GM18951 (cell line): Measurements from ENCODE around the gene KRT24.

Source experiments
- POLR2A ChIP-seq: IDR thresholded peaks from 4 replicates; pipeline ENCODE4 v1.6.1; 2011; ENCODE audit warnings: mild to moderate bottlenecking; ENCODE audit not compliant: insufficient read length, insufficient read depth; ENCODE audit errors: extremely low read depth
- in situ Hi-C: fragments of 300-500 bp; cut with MboI; formaldehyde crosslinking; loops from one replicate; pipeline ENCODE4 v1.12.0; 2022; ENCODE audit warnings: low sequenced_read_pairs, mixed read lengths, inconsistent platforms; ENCODE audit not compliant: unreplicated experiment

The KRT24 gene

DNA sequence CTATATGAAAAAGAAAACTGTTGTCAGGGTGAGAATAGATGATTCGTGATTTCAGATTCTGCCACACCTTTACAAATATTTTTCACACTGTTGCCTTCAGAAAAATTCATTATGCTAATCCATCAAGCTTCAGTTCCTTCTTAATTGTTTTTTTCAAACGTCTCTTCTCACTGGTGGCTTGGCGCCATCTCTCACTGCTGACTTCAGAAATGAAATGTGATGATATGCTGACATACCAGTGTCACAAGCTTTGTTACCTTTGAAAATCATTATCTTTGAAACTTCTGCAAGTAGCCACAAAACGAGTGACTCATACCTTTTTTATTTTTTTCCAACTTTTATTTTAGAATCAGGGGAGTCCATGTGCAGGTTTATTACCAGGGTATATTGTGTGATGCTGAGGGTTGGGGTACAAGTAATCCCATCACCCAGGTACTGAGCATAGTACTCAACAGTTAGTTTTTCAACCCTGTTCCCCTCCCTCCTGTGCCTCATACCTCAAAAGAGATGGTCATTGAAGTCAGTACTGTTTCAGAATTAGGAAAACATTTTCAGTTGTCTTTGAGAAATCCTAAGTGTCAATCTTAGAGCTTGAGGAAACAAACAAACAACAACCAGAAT is 24.5 kb downstream of the KRT24 start:
- in situ Hi-C loops, result no loop called here
- no peak for TF ChIP-seq POLR2A

DNA sequence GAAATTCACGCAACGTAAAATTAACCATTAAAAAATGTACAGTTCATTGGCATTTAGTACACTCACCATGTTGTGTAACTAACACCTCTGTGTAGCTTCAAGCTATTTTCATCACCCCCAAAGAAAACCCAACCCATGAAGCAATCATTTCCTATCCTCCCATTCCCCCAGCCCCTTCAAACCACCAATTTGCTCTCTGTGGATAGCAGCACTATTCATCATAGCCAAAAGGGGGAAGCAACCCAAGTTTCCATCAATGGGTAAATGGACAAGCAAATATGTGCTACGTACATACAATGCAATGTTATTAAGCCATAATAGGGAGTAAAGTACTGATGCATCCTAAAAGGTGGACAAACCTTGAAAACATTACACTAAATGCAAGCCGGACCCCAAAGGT is 27.6 kb downstream of the KRT24 start:
- in situ Hi-C loops, result no loop called here
- TF ChIP-seq POLR2A, result no peak

DNA sequence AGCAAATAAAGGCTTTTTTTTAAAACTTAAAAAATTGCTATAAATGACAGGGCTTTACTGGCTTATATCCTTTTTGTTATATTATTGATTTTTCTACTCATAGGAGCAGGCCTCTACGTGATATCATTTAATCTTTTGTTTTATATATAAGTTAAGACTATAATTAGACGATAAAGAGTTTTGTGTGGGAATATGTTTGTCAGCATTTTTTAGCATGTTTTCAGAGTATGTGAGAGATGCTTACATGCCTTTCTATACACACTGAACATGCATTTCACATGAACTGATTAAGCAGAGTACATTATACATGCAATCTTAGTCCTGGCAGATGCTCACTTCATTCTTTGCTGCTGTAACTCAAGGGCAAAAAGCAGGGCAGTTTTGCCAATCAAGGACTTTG is 30.9 kb downstream of the KRT24 start:
- in situ Hi-C loops, result no loop called here

DNA sequence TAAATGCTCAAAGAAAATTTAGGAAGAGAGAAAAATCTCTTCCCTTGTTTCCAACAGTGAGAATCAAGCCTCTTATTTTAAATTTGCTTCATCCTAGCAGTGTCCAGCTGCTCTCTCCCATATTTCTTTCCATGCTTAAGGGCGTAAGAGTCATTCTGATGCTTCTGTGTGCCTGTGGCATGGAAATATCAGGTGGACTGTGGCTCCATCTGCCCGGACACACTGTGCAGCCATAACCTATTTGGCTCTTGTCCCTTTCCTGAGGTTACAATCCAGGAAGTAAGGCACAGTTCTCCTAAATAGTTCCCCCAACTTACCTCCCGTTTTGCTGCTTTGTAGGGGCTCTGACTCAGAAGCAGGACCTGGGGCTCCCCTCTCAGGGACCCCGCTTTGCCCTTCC is 32.3 kb downstream of the KRT24 start:
- TF ChIP-seq POLR2A, result no peak

More for the DNA sequence above, 30.9 kb downstream of the KRT24 start:
- no peak for TF ChIP-seq POLR2A

DNA sequence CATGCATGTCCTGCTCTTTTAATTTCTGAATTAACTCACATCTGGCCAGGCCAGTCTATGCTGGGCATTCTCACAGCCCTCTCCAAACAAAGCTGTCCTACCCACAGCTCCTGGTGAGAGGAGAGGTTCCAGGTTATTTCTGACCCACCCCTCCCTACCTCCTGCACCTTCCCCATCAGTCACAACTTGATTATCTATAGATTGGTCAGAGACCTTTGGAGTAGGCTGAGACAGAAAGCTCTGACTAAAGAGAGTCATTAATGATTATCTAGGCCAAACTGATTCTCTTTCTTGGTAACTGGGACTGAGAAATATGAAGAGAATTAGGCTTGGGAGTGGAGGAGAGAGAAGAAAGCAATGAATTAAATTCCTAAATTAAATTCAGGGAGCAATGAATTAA is 37.2 kb downstream of the KRT24 start:
- no peak for TF ChIP-seq POLR2A
- in situ Hi-C loops, result no loop called here

More for the DNA sequence above, 32.3 kb downstream of the KRT24 start:
- in situ Hi-C loops, result no loop called here

DNA sequence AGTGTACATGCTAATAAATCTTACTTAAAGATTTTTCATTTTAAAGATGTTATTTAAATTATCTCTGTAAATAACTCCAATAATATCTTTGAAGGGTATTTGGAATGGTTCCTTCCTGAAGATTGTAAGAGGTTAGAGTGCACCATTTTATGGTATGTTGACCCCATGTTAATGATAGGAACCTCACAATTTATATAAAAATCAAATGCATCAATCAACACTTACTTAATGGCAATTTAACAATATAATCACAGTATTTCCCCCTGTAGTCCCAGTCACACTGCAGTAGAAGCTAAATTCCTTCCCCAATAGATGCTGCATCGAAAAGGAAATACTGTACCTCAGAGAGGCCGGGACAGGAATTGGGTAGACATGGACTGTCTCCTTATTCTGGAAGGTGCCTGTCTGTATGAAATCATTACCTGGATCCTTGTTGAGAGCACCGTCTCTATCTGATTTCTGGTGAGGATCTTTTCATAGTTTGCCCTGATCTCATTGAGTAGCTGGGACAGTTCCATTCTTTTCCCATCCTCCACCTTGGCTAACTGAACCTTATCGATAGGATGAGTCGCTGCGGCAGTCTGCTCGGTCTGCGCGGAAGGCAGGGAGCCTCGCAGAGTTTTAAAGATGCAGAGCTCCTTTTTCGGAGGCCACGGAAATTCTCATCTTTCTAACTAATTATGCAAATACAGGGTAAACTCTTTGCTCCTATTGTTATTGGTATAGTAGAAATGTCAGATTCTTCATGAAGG is 38.8 kb downstream of the KRT24 start, which contains the start of gene KRT222:
Gene KRT222, minus strand, starts transcription at position 596 of the 752 bp plus-strand sequence. Its CDS starts 78 bp downstream, at position 518.
- TF ChIP-seq POLR2A, result no peak
- in situ Hi-C loops, result no loop called here

DNA sequence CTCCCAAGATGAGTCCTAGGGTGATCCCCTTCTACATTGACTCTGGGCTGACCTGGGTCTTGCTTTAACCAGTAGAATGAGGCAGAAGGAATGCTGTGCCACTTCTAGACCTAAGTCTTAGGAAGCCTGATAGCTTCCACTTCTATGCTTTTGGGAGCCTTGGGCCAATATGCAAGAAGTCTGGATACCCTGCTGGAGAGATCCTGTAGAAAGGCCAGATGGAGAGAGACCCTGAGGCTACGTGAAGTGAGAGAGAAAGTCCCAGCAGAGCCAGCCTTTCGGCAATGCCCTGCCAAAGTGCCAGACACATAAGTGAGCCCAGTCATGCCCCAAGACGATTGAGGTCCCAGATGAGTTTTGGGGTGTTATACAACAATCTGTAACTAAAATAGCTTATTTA is 40.3 kb downstream of the KRT24 start:
- no peak for TF ChIP-seq POLR2A
- in situ Hi-C loops, result no loop called here

DNA sequence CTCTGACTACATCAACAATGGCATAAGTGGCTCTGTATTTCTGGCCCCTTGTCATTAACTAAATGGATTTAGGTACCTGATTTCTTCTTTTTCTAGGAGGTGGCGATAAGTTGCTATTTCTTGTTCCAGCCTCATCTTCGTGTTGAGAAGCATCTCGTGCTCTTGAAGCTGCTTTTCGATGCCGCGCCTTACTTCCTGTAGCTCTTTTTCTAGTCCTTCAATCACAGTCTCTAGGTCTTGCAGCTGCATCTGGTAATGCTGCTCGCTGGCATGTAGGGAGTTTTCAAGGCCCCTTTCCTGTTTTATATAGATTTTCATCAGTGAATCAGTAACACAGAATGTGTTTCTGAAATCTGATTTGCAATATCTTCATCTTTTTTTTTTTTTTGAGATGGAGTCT is 43.6 kb downstream of the KRT24 start:
- in situ Hi-C loops, result no loop called here
- no peak for TF ChIP-seq POLR2A

DNA sequence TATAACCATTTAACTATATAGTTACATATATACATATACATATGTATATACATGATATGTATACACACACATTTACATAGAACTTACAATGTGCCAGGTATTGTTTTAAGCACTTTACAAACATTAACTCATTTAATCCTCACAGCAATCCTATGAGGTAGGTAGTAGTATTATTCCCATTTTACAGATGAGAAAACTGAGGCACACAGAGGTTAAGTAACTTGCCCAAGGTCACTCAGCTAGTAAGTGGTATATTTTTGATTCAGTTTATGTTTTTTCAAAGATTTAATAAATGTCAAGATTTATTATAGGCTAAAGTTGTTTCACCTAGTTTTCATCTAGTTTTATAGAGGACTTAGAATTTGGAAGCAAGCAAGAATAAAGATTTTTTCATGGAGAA is 45.2 kb downstream of the KRT24 start:
- TF ChIP-seq POLR2A, result no peak
- in situ Hi-C loops, result no loop called here

DNA sequence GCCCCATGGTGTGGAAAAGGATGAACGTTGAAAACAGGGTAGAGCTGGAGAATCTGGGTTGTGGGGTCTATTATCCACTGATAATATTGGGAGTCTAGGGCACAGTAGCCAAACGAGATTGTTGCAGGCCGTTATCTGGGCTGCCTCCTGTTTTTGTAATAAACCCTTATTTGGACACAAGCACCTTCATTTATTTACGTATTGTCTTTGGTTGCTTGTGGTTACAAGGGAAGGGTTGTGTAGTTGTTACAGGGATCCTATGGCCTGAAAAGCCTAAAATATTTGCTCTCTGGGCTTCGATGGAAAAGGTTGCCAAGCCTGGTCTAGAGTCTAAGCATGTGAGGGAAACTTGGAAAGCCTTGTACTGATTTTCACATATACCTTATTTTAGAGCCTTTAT is 51.6 kb downstream of the KRT24 start:
- TF ChIP-seq POLR2A, result no peak
- in situ Hi-C loops, result no loop called here

DNA sequence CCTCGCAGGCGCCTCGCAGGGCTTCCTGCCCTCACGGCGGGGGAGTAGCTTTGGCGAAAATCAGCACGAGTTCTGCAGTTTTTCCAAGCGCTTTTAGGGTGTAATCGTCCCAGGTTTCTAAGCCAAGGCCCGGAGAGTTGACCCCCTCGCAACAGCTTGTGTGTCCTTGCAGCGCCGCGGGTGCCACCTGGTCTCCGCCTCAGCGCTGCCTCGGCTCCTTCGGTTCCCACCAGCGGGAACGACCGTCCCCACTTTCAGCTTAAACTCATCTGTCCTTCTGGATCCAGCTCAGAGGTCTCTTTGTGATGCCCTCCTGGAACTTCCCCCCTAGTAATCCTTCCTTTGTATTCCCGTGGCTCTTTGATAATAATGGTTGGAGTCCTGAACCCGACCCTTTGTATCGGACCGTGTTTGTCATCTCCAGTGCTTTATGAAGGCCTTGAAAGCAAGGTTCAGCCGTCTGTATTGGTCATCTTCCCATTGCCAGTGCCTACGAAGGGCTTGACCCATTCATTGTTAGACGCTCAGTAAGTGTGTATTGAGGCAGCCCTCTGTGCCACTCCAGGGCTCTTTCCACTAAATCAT is 55.1 kb downstream of the KRT24 start:
- TF ChIP-seq POLR2A, result no peak
- in situ Hi-C loops, result no loop called here
